OCI-LY7 (cell line): ENCODE data around the gene DVL1. TPM values are rescaled to one million over a fixed set of nuclear protein-coding genes. Genes with fewer than 3 reads are reported as not detected.

Experiments used
- BruUV-seq: library from RNA; stranded (reverse); fragments of 400-500 nt; replicated peaks from 2 replicates; lab custom pipeline; 2021; lab: Mats Ljungman, UMichigan
- CTCF ChIA-PET: fragments of 300-600 bp; sonication (Branson Sonifier 250); formaldehyde crosslinking; loops from one replicate; lab custom pipeline; 2022; ENCODE audit warnings: antibody characterized with exemption; ENCODE audit not compliant: unreplicated experiment; lab: Charles Lee
- POLR2A ChIA-PET: fragments of 300-600 bp; sonication (Branson Sonifier 250); formaldehyde crosslinking; loops from one replicate; lab custom pipeline; 2022; ENCODE audit warnings: antibody characterized with exemption; lab: Charles Lee
- DNase-seq: peaks from one replicate; pipeline ENCODE4 v3.0.0-alpha.2; 2015; ENCODE audit warnings: low spot score
- H2AFZ ChIP-seq: fragments of 200-600 bp; sonication (generic), shearing (Covaris generic); 2 replicates; pipeline ENCODE4 v1.6.1; 2014; ENCODE audit warnings: mild to moderate bottlenecking, antibody characterized with exemption, low read length, moderate library complexity
- H3K27ac ChIP-seq: fragments of 200-600 bp; sonication (generic); 2 replicates; pipeline ENCODE4 v1.5.1; 2014; ENCODE audit warnings: mixed run types, low read depth, mild to moderate bottlenecking, moderate library complexity, low read length, inconsistent platforms; ENCODE audit not compliant: poor library complexity, severe bottlenecking
- H3K36me3 ChIP-seq: fragments of 200-600 bp; sonication (generic); 2 replicates; pipeline ENCODE4 v1.6.1; 2014; ENCODE audit warnings: mild to moderate bottlenecking, antibody characterized with exemption, low read length, moderate library complexity, mixed read lengths; ENCODE audit not compliant: insufficient read depth
- H3K4me1 ChIP-seq: fragments of 200-600 bp; sonication (generic); 2 replicates; pipeline ENCODE4 v1.5.1; 2014; ENCODE audit warnings: mild to moderate bottlenecking, low read length; ENCODE audit not compliant: insufficient read depth, poor library complexity, severe bottlenecking
- H3K4me2 ChIP-seq: fragments of 200-600 bp; sonication (generic); 2 replicates; pipeline ENCODE4 v1.6.1; 2014; ENCODE audit warnings: mild to moderate bottlenecking, low read length
- H3K4me3 ChIP-seq: fragments of 200-600 bp; sonication (generic); 2 replicates; pipeline ENCODE4 v1.5.1; 2014; ENCODE audit warnings: mild to moderate bottlenecking, low read depth, low read length; ENCODE audit not compliant: poor library complexity, severe bottlenecking
- H3K79me2 ChIP-seq: fragments of 200-600 bp; sonication (generic); 2 replicates; pipeline ENCODE4 v1.6.1; 2016; ENCODE audit warnings: low read depth, mild to moderate bottlenecking, low read length, moderate library complexity, mixed read lengths; ENCODE audit not compliant: insufficient read depth
- H3K9me2 ChIP-seq: fragments of 200-600 bp; sonication (generic); 2 replicates; pipeline ENCODE4 v1.6.1; 2016; ENCODE audit warnings: mild to moderate bottlenecking, low read length, mixed read lengths; ENCODE audit not compliant: insufficient read depth
- H3K9me3 ChIP-seq: fragments of 200-600 bp; sonication (generic); 2 replicates; pipeline ENCODE4 v1.6.1; 2014; ENCODE audit warnings: mild to moderate bottlenecking, mixed run types, low read length, mixed read lengths
- H4K20me1 ChIP-seq: fragments of 200-600 bp; sonication (generic); 2 replicates; pipeline ENCODE4 v1.6.1; 2014; ENCODE audit warnings: mild to moderate bottlenecking, antibody characterized with exemption, low read length, moderate library complexity, mixed read lengths; ENCODE audit not compliant: insufficient read depth
- EZH2phosphoT487 ChIP-seq: fragments of 200-600 bp; sonication (generic); IDR thresholded peaks from 2 replicates; pipeline ENCODE4 v1.6.1; 2018; ENCODE audit warnings: low read depth, borderline replicate concordance, mild to moderate bottlenecking, mixed run types, antibody characterized with exemption, low read length, moderate library complexity, mixed read lengths
- intact Hi-C: fragments of 100-400 bp; cut with micrococcal nuclease; formaldehyde crosslinking; loops from one replicate; pipeline ENCODE4 v1.10.0; 2022; ENCODE audit not compliant: unreplicated experiment
- total RNA-seq, 2 experiments: library from RNA; depleted of rRNA in 1 of 2; stranded (reverse); fragments of >200 nt in 1 of 2; shearing (Covaris generic) in 1 of 2; gene quantifications; 2 replicates each; pipeline ENCODE4 v1.2.3, GENCODE V29; 2014 to 2022
- TF ChIP-seq, protein P1 (sequence below): fragments of 200-600 bp; sonication (generic); conservative IDR thresholded peaks from 2 replicates; pipeline ENCODE4 v1.5.1; 2014; ENCODE audit warnings: mild to moderate bottlenecking, antibody characterized with exemption, low read length, moderate library complexity, mixed read lengths

DVL1 gene
- total RNA-seq, 2 experiments from 2014 or later = 27.8 to 47.1 TPM

DNA sequence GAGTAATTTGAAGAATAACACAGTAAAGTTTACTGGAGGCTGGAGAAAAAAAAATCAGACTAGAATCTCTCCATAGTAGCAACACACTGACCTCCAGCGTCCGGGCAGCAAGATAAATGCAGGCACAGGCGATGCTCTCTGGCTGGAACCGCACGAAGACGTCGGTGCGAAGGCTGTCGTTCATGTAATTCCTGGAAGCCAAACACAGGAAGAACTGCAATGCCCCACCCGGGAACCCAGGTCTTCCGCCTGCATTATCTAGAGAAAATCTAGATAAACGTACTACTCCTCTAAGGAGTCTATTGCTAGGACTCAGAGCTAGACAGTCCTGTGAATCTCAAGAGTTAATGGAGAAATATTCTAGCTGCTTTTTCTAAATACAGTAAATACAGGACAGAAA lies 41.5 kb upstream of the DVL1 start:
- POLR2A ChIA-PET = interaction anchor here (0.8 kb wide), 1 partner anchor 25 kb away, joined by 3 read pairs; no protein-coding TSS in a partner anchor
- CTCF ChIA-PET = no interaction called here
- TF ChIP-seq EZH2phosphoT487 = no peak
- TF ChIP-seq, protein P1, sequence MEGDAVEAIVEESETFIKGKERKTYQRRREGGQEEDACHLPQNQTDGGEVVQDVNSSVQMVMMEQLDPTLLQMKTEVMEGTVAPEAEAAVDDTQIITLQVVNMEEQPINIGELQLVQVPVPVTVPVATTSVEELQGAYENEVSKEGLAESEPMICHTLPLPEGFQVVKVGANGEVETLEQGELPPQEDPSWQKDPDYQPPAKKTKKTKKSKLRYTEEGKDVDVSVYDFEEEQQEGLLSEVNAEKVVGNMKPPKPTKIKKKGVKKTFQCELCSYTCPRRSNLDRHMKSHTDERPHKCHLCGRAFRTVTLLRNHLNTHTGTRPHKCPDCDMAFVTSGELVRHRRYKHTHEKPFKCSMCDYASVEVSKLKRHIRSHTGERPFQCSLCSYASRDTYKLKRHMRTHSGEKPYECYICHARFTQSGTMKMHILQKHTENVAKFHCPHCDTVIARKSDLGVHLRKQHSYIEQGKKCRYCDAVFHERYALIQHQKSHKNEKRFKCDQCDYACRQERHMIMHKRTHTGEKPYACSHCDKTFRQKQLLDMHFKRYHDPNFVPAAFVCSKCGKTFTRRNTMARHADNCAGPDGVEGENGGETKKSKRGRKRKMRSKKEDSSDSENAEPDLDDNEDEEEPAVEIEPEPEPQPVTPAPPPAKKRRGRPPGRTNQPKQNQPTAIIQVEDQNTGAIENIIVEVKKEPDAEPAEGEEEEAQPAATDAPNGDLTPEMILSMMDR = no peak
- H3K4me1 ChIP-seq = no peaks in the 10 kb centered on the region
- no peaks in the 10 kb centered on the region for H3K9me2 ChIP-seq
- no peaks in the 10 kb centered on the region for H3K9me3 ChIP-seq
- BruUV-seq = no TSS peak
- peaks cover 9% of the 10 kb centered on the region; the same call in 1 of the 2 replicates for H3K79me2 ChIP-seq
- no peak overlapping the region for H3K4me2 ChIP-seq
- H3K36me3 ChIP-seq = peaks cover 99% of the 10 kb centered on the region
- H3K27ac ChIP-seq = no peak overlapping the region
- no peak overlapping the region for H2AFZ ChIP-seq
- no peak for DNase-seq
- H4K20me1 ChIP-seq = no peaks in the 10 kb centered on the region
- intact Hi-C loops = no loop called here
- no peak overlapping the region for H3K4me3 ChIP-seq

DNA sequence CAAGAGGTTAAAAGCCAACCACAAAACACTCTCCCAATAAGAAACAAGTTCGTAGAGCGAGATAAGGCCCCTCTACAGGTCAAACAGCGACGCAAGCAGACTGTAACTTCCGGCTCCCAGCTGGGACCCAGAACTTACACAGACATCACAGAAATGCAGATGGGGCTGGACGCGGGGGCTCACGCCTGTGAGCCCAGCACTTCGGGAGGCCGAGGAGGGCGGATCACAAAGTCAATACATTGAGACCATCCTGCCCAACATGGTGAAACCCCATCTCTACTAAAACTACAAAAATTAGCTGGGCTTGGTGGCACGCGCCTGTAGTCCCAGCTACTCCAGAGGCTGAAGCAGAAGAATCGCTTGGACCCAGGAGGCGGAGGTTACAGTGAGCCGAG lies 38.9 kb upstream of the DVL1 start:
- no peak overlapping the region for H3K27ac ChIP-seq
- H2AFZ ChIP-seq = no peak overlapping the region
- POLR2A ChIA-PET = interaction anchor here (0.6 kb wide), 1 partner anchor 10 kb away, joined by 4 read pairs; no protein-coding TSS in a partner anchor
- CTCF ChIA-PET = no interaction called here
- DNase-seq = no peak
- no peaks in the 10 kb centered on the region for H4K20me1 ChIP-seq
- H3K4me2 ChIP-seq = no peak overlapping the region
- H3K36me3 ChIP-seq = peaks cover 91% of the 10 kb centered on the region
- no peaks in the 10 kb centered on the region for H3K9me2 ChIP-seq
- TF ChIP-seq EZH2phosphoT487 = no peak
- TF ChIP-seq, protein P1 = no peak
- no peaks in the 10 kb centered on the region for H3K4me1 ChIP-seq
- intact Hi-C loops = no loop called here
- no TSS peak for BruUV-seq
- H3K9me3 ChIP-seq = no peaks in the 10 kb centered on the region
- no peaks in the 10 kb centered on the region for H3K79me2 ChIP-seq
- no peak overlapping the region for H3K4me3 ChIP-seq
